Measurements from ENCODE around the gene CCDC85B. TPM values are rescaled to one million over a fixed set of nuclear protein-coding genes. Genes with fewer than 3 reads are reported as not detected.

CCDC85B gene
- total RNA-seq, 2 donors from 2014 or later, result 11.2 to 16.3 TPM

GRCh38 chr11:65856689-65857499, 33.6 kb upstream of the CCDC85B start:
- Histone ChIP-seq H3K9ac (ENCODE audit: low read depth in 2 of 2, low read length in 2 of 2) (peak overlapping the region; percentile 82 to 98), H3K36me3 (peaks cover 16% of the 10 kb centered on the region), H3K9me3 (no peaks in the 10 kb centered on the region), H3K27me3 (no peaks in the 10 kb centered on the region), H3K27ac (peak overlapping the region; percentile 100), H3K4me1 (peaks cover 39% of the 10 kb centered on the region), H3K4me3 (peak overlapping the region; percentile 92)
- TF ChIP-seq CTCF (IDR thresholded peaks at IDR 0.05), result no peak
- intact Hi-C loops (cut with DNase I), result no loop called here
- DNase-seq, result peak; percentile 88

GRCh38 chr11:65857500-65857852, 33.0 kb upstream of the CCDC85B start:
- Histone ChIP-seq H3K9ac (ENCODE audit: low read depth in 2 of 2, low read length in 2 of 2) (peak overlapping the region; percentile 82 to 98), H3K4me1 (peaks cover 41% of the 10 kb centered on the region), H3K4me3 (peak overlapping the region; percentile 92), H3K36me3 (peaks cover 17% of the 10 kb centered on the region), H3K27me3 (no peaks in the 10 kb centered on the region), H3K27ac (peak overlapping the region; percentile 100), H3K9me3 (no peaks in the 10 kb centered on the region)
- peak; percentile 66 for DNase-seq
- TF ChIP-seq CTCF (IDR thresholded peaks at IDR 0.05), result no peak
- intact Hi-C loops (cut with DNase I), result no loop called here

DNA sequence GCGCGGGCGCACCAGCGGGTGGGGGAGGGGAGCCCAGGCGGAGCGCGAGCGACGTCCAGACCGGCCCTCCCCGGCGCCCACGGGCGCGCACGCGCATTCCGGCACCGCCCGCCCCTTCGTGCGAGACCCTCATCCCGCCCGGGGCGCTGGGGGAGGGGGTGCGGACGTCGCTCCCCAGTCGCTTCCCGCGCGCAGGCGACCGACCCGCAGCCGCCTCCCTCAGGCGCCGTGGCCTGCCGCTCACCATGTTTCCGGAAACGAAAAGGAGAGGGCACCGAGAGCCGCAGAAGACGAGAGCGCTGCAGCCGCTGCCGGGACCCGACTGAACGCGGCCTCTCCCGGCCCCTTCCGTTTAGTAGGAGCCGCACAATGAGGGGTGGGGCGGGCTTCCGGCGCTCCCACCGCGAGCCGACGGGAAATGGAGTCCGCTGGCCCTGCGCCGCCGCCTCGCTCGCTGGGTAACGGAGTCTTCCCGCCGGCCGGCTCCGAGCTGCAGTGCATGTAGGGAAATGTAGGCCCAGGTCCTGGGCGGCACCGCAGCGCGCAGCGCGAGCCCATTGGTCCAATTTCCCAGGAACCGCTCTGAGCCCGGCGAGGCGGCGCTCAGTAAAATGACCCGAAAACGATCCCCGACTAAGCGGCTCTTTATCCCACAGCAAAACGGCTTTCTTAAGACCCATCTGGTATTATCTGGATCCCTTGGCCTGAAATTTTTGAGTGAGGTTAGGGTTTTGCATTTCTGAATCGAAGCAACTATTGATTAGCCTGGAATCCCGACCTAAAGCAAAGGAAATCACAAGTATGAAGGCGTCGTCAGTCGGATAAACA, 32.4 kb upstream of the CCDC85B start, which contains the start of gene CFL1:
TSS of gene CFL1 (minus strand) at position 328 of the 828 bp plus-strand sequence. CDS start at position 247, 81 bp downstream.
- no peak for TF ChIP-seq CTCF (IDR thresholded peaks at IDR 0.05)
- Histone ChIP-seq H3K27me3 (no peaks in the 10 kb centered on the region), H3K4me1 (peaks cover 35% of the 10 kb centered on the region), H3K36me3 (peaks cover 18% of the 10 kb centered on the region), H3K9me3 (no peaks in the 10 kb centered on the region), H3K9ac (ENCODE audit: low read depth in 2 of 2, low read length in 2 of 2) (peak within 1 kb of the TSS; percentile 82 to 98), H3K4me3 (peak within 1 kb of the TSS; percentile 92), H3K27ac (peak within 1 kb of the TSS; percentile 100)
- intact Hi-C loops (cut with DNase I), result no loop called here
- DNase-seq, result peak; percentile 98

GRCh38 chr11:65858681-65859087, 31.8 kb upstream of the CCDC85B start:
- no peak for TF ChIP-seq CTCF (IDR thresholded peaks at IDR 0.05)
- Histone ChIP-seq H3K36me3 (peaks cover 18% of the 10 kb centered on the region), H3K4me1 (peaks cover 31% of the 10 kb centered on the region), H3K27me3 (no peaks in the 10 kb centered on the region), H3K27ac (peak overlapping the region; percentile 100), H3K4me3 (peak overlapping the region; percentile 92), H3K9me3 (no peaks in the 10 kb centered on the region), H3K9ac (ENCODE audit: low read depth in 2 of 2, low read length in 2 of 2) (peak overlapping the region; percentile 79 to 82)
- intact Hi-C loops (cut with DNase I), result no loop called here
- DNase-seq, result no peak

DNA sequence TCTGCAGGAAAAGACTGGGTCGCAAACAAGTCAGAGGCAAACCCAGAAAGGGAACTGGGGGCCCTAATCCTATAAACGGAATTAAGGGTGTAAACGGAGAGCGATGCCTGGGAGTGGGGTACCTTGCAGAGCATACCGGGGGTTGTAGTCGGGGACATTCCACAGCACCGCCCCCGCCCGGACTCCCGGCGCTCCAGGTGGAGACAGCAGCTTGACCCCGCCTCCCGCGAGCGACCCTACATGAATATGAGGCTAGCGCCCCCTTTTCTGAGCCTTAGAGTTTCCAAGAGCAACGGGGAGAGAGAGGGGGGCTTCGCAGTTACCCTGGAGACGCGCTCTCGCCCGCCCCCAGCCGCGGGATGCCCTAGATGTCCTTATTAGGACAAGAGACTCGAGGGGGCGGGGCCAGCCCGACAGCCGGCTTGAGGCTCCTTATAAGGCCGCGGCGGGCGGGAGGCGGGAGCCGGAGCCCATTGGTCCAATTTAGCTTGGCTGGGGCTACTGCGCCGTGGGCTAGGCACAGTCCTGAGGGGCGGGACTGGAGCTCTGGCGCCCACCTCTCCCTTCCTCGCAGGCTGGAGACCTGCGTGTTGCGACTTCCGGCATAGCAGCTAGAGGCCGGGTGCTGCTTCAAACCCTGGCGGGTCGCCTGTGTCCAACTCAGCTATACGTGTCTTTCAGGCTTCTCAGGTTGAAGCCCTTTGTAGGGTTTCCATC, 31.2 kb upstream of the CCDC85B start:
- Histone ChIP-seq H3K36me3 (peaks cover 18% of the 10 kb centered on the region), H3K9me3 (no peaks in the 10 kb centered on the region), H3K9ac (ENCODE audit: low read depth in 2 of 2, low read length in 2 of 2) (peak overlapping the region; percentile 79 to 82), H3K27ac (peak overlapping the region; percentile 100), H3K27me3 (no peaks in the 10 kb centered on the region), H3K4me1 (peaks cover 31% of the 10 kb centered on the region), H3K4me3 (peak overlapping the region; percentile 92)
- no peak for TF ChIP-seq CTCF (IDR thresholded peaks at IDR 0.05)
- DNase-seq, result peak; percentile 99
- intact Hi-C loops (cut with DNase I), result no loop called here

Measured in colonic mucosa (tissue), 4 donors.